ENCODE data around the gene PDCD2L. TPM values are rescaled to one million over a fixed set of nuclear protein-coding genes. Genes with fewer than 3 reads are reported as not detected.

PDCD2L gene
- total and polyA plus RNA-seq, 4 donors = 7.5 to 11.8 (median 10.8) TPM

DNA sequence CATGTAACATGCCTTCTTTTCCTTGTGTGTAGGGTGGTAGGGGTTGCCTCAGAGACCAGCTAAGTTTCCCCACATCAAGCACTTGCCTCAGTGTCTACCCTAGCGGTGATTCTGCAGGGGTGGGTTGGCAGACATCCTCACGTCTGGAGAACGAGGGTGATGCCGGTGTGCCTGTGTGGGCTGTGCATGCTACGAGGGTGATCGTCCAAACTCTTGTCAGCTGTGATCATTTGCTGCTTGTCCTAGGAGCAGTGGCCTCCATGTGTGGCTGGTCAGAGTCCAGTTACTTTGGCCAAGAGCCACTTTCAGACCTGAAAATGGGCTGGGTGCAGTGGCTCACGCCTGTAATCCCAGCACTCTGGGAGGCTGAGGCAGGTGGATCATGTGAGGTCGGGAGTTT, 34.1 kb upstream of the PDCD2L start:
- peaks cover 0 to 20% (median 9%) of the 10 kb centered on the region in 5 donors for H3K4me1 ChIP-seq (ENCODE audit: control insufficient read depth in 5 of 5, insufficient read depth in 5 of 5, low read length in 5 of 5)
- H3K36me3 ChIP-seq (ENCODE audit: control insufficient read depth in 4 of 4, insufficient read depth in 4 of 4, low read length in 4 of 4) = peaks cover 6 to 32% (median 27%) of the 10 kb centered on the region in 4 donors

DNA sequence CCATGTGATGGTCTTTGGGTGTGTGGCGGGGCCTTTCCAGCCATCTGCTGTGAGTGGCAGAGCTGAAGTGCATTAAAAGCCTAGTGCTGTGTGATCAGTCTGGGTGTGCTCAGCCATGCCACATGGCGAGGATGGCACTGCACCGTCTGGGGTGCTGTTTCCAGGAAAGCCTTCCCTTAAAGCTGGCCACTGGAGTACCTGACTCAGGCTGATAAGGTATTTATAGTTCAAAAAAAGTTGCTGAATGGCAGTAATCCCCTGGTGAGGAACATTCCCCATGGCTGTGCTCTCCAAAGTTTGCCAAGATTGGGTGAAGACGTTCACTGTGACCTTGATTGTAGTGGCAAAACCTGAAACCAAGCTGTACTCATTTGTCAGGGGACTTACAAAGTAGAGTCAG, 33.2 kb upstream of the PDCD2L start:
- Histone ChIP-seq H3K27ac (ENCODE audit: low read depth in 1 of 2, low read length in 1 of 2) (peak overlapping the region in 1 of 2 donors; percentile 55), H3K27me3 (ENCODE audit: control insufficient read depth in 3 of 3, insufficient read depth in 3 of 3, low read length in 2 of 3) (no peaks in the 10 kb centered on the region), H3K36me3 (ENCODE audit: control insufficient read depth in 4 of 4, insufficient read depth in 4 of 4, low read length in 4 of 4) (peaks cover 10 to 40% (median 31%) of the 10 kb centered on the region in 4 donors), H3K4me1 (ENCODE audit: control insufficient read depth in 5 of 5, insufficient read depth in 5 of 5, low read length in 5 of 5) (peaks cover 0 to 14% (median 9%) of the 10 kb centered on the region in 5 donors), H3K9ac (ENCODE audit: insufficient read depth in 1 of 2, low read length in 2 of 2) (no peak overlapping the region), H3K4me3 (no peak overlapping the region), H3K9me3 (ENCODE audit: control insufficient read depth in 4 of 4, insufficient read depth in 3 of 4, low read length in 3 of 4) (no peaks in the 10 kb centered on the region)
- TF ChIP-seq CTCF (IDR thresholded peaks at IDR 0.05; ENCODE audit: control extremely low read depth, extremely low read depth) = no peak
- 73 to 81% methylated on average over 4 of the region's 4 CpGs for WGBS, 2 donors
- DNase-seq (no peak), ATAC-seq (ENCODE audit: insufficient read depth, low FRiP score) (no peak)

More for the DNA sequence above, 34.1 kb upstream of the PDCD2L start:
- no peaks in the 10 kb centered on the region for H3K9me3 ChIP-seq (ENCODE audit: control insufficient read depth in 4 of 4, insufficient read depth in 3 of 4, low read length in 3 of 4)
- ATAC-seq (ENCODE audit: insufficient read depth, low FRiP score) = no peak
- no peak overlapping the region for H3K4me3 ChIP-seq
- H3K27me3 ChIP-seq (ENCODE audit: control insufficient read depth in 3 of 3, insufficient read depth in 3 of 3, low read length in 2 of 3) = no peaks in the 10 kb centered on the region
- TF ChIP-seq CTCF (IDR thresholded peaks at IDR 0.05; ENCODE audit: control extremely low read depth, extremely low read depth) = no peak
- no peak for DNase-seq
- WGBS, 2 donors = 65 to 91% methylated on average over 8 of the region's 8 CpGs
- H3K27ac ChIP-seq (ENCODE audit: low read depth in 1 of 2, low read length in 1 of 2) = no peak overlapping the region
- H3K9ac ChIP-seq (ENCODE audit: insufficient read depth in 1 of 2, low read length in 2 of 2) = no peak overlapping the region

- no peak for ATAC-seq (ENCODE audit: insufficient read depth, low FRiP score)
- Histone ChIP-seq H3K36me3 (ENCODE audit: control insufficient read depth in 4 of 4, insufficient read depth in 4 of 4, low read length in 4 of 4) (peaks cover 21 to 47% (median 22%) of the 10 kb centered on the region in 4 donors), H3K4me1 (ENCODE audit: control insufficient read depth in 5 of 5, insufficient read depth in 5 of 5, low read length in 5 of 5) (no peaks in the 10 kb centered on the region), H3K9ac (ENCODE audit: insufficient read depth in 1 of 2, low read length in 2 of 2) (no peak overlapping the region), H3K9me3 (ENCODE audit: control insufficient read depth in 4 of 4, insufficient read depth in 3 of 4, low read length in 3 of 4) (no peaks in the 10 kb centered on the region), H3K27me3 (ENCODE audit: control insufficient read depth in 3 of 3, insufficient read depth in 3 of 3, low read length in 2 of 3) (no peaks in the 10 kb centered on the region), H3K4me3 (no peak overlapping the region), H3K27ac (ENCODE audit: low read depth in 1 of 2, low read length in 1 of 2) (no peak overlapping the region)
- no peak for TF ChIP-seq CTCF (IDR thresholded peaks at IDR 0.05; ENCODE audit: control extremely low read depth, extremely low read depth)
- no peak for DNase-seq
- WGBS, 2 donors = 99% methylated on average over 10 to 11 of the region's 11 CpGs
Measured at GRCh38 chr19:34373601-34374288, 30.5 kb upstream of the PDCD2L start.
